ENCODE data around the gene TMEM237.

GRCh38 chr2:201669865-201670264 is 26.6 kb upstream of the TMEM237 start:
- TF ChIP-seq USF2 (IDR thresholded peaks at IDR 0.05; ENCODE audit: borderline replicate concordance, low read depth, low read length) (no peak), RCOR1 (IDR thresholded peaks at IDR 0.05; ENCODE audit: low read length) (no peak), IRF3 (IDR thresholded peaks at IDR 0.05; ENCODE audit: low read depth, low read length) (no peak), MAX (IDR thresholded peaks at IDR 0.05; ENCODE audit: low read depth) (no peak), CTCF (IDR thresholded peaks at IDR 0.05) (no peak), GATA2 (CRISPR knock-in tag; IDR thresholded peaks at IDR 0.05) (no peak), NFIC (IDR thresholded peaks at IDR 0.05; ENCODE audit: borderline replicate concordance) (no peak), EP300 (IDR thresholded peaks at IDR 0.05; ENCODE audit: borderline replicate concordance in 1 of 2, low read depth in 1 of 2, low read length in 1 of 2) (no peak), FOSL2 (IDR thresholded peaks at IDR 0.05; ENCODE audit: borderline replicate concordance, low read depth) (no peak), GABPA (IDR thresholded peaks at IDR 0.05; ENCODE audit: low read depth) (no peak), TAF1 (IDR thresholded peaks at IDR 0.05; ENCODE audit: borderline replicate concordance, low read depth, low read length) (no peak)

Data from SK-N-SH (cell line).